ENCODE data around the gene DCDC1.

DCDC1 gene

DNA sequence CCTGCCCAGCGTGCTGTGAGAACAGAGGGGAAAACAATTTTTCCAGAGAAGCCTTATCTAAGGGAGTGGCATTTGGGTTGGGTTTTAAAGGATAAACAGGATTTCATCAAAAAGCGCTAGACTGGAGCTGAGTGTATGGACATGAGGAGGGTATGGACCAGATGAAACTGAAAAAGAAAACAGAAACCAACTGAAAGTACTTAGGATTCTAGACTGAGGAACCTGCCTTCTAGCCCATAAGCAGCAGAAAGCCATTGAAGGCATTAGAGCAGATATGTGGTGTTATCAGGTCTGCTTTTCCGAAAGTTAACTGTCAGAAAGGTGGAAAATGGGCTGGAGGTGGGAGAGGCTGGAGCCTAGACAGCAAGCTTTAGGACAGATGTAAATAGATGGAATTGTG, 443.4 kb downstream of the DCDC1 start:
- no peaks in the 10 kb centered on the region for H3K4me1 ChIP-seq (ENCODE audit: low read length)
- no peaks in the 10 kb centered on the region for H3K36me3 ChIP-seq (replicated peaks; ENCODE audit: low read depth, low read length)
- H3K4me3 ChIP-seq (ENCODE audit: low read length): peak overlapping the region; percentile 19; the same call in 1 of the 2 replicates
- no peaks in the 10 kb centered on the region for H3K79me2 ChIP-seq (ENCODE audit: low read length)
- H3K9me3 ChIP-seq (ENCODE audit: insufficient read depth, low read length): no peaks in the 10 kb centered on the region
- no peak for TF ChIP-seq EZH2phosphoT487 (IDR thresholded peaks at IDR 0.05; ENCODE audit: low read depth)
- no peak for TF ChIP-seq CTCF (IDR thresholded peaks at IDR 0.05; ENCODE audit: low read depth, low read length)
- H2AFZ ChIP-seq (ENCODE audit: low read depth, low read length): no peak overlapping the region
- H3K4me2 ChIP-seq (ENCODE audit: low read length): peak overlapping the region; percentile 13; the same call in 1 of the 2 replicates
- no peak overlapping the region for H3K27ac ChIP-seq (ENCODE audit: low read length)
- H4K20me1 ChIP-seq (ENCODE audit: insufficient read depth, low read length): no peaks in the 10 kb centered on the region
- H3K27me3 ChIP-seq (ENCODE audit: low read depth, low read length): peaks cover 17% of the 10 kb centered on the region
- no peak overlapping the region for H3K9ac ChIP-seq (ENCODE audit: low read length)

DNA sequence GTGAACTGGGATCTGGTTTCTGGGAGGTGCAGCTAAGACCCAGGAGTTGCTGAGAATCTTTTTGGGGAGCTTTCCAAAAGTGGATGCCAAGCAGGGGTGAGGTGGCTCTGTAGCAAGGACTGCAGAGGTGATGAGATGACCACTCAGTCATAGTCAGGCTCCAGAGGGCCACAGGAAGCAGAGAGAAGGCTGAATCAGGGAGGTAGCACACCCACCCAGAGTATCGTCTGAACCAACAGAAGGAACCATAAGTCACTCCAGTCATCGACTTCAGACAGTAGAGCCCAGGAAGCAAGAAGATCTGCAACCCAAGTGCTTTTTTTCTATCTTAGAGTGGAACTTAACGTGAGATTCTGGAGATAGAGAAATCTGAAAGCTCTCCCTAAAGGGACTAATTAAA, 447.7 kb downstream of the DCDC1 start:
- Histone ChIP-seq H3K79me2 (ENCODE audit: low read length) (no peaks in the 10 kb centered on the region), H3K27me3 (ENCODE audit: low read depth, low read length) (peaks cover 33% of the 10 kb centered on the region)
- TF ChIP-seq EZH2phosphoT487 (IDR thresholded peaks at IDR 0.05; ENCODE audit: low read depth) (no peak), CTCF (IDR thresholded peaks at IDR 0.05; ENCODE audit: low read depth, low read length) (no peak)

GRCh38 chr11:30919389-30920152, 450.0 kb downstream of the DCDC1 start:
- Histone ChIP-seq H3K4me1 (ENCODE audit: low read length) (peaks cover 14% of the 10 kb centered on the region; the same call in 1 of the 2 replicates), H3K27ac (ENCODE audit: low read length) (no peak overlapping the region), H3K9ac (ENCODE audit: low read length) (no peak overlapping the region), H3K27me3 (ENCODE audit: low read depth, low read length) (peaks cover 53% of the 10 kb centered on the region), H3K79me2 (ENCODE audit: low read length) (no peaks in the 10 kb centered on the region), H4K20me1 (ENCODE audit: insufficient read depth, low read length) (no peaks in the 10 kb centered on the region), H2AFZ (ENCODE audit: low read depth, low read length) (no peak overlapping the region), H3K36me3 (replicated peaks; ENCODE audit: low read depth, low read length) (no peaks in the 10 kb centered on the region), H3K4me3 (ENCODE audit: low read length) (no peak overlapping the region), H3K9me3 (ENCODE audit: insufficient read depth, low read length) (no peaks in the 10 kb centered on the region), H3K4me2 (ENCODE audit: low read length) (peak overlapping the region; percentile 29; the same call in 1 of the 2 replicates)
- no peak for TF ChIP-seq CTCF (IDR thresholded peaks at IDR 0.05; ENCODE audit: low read depth, low read length)
- no peak for TF ChIP-seq EZH2phosphoT487 (IDR thresholded peaks at IDR 0.05; ENCODE audit: low read depth)

More for the DNA sequence above, 447.7 kb downstream of the DCDC1 start:
- Histone ChIP-seq H3K9ac (ENCODE audit: low read length) (no peak overlapping the region), H3K36me3 (replicated peaks; ENCODE audit: low read depth, low read length) (no peaks in the 10 kb centered on the region), H2AFZ (ENCODE audit: low read depth, low read length) (no peak overlapping the region), H4K20me1 (ENCODE audit: insufficient read depth, low read length) (no peaks in the 10 kb centered on the region), H3K27ac (ENCODE audit: low read length) (no peak overlapping the region), H3K9me3 (ENCODE audit: insufficient read depth, low read length) (no peaks in the 10 kb centered on the region), H3K4me1 (ENCODE audit: low read length) (peaks cover 14% of the 10 kb centered on the region; the same call in 1 of the 2 replicates), H3K4me3 (ENCODE audit: low read length) (no peak overlapping the region), H3K4me2 (ENCODE audit: low read length) (no peak overlapping the region)

- Histone ChIP-seq H3K4me3 (ENCODE audit: low read length) (no peak overlapping the region), H3K27me3 (ENCODE audit: low read depth, low read length) (peaks cover 55% of the 10 kb centered on the region), H3K9ac (ENCODE audit: low read length) (no peak overlapping the region), H2AFZ (ENCODE audit: low read depth, low read length) (no peak overlapping the region), H3K4me2 (ENCODE audit: low read length) (no peak overlapping the region), H4K20me1 (ENCODE audit: insufficient read depth, low read length) (no peaks in the 10 kb centered on the region), H3K79me2 (ENCODE audit: low read length) (no peaks in the 10 kb centered on the region), H3K36me3 (replicated peaks; ENCODE audit: low read depth, low read length) (no peaks in the 10 kb centered on the region), H3K4me1 (ENCODE audit: low read length) (peaks cover 14% of the 10 kb centered on the region; the same call in 1 of the 2 replicates), H3K9me3 (ENCODE audit: insufficient read depth, low read length) (no peaks in the 10 kb centered on the region), H3K27ac (ENCODE audit: low read length) (no peak overlapping the region)
- TF ChIP-seq CTCF (IDR thresholded peaks at IDR 0.05; ENCODE audit: low read depth, low read length) (peak; percentile 82), EZH2phosphoT487 (IDR thresholded peaks at IDR 0.05; ENCODE audit: low read depth) (no peak)
These were observed 451.6 kb downstream of the DCDC1 start for GRCh38 chr11:30917859-30918478.
